Activated naive CD4-positive, alpha-beta T cell treated with anti-CD3 and anti-CD28 coated beads for 36 hours (primary cell): Measurements from ENCODE around the gene CD28. TPM values are rescaled to one million over a fixed set of nuclear protein-coding genes. Genes with fewer than 3 reads are reported as not detected.

Experiments
- CTCF ChIA-PET: fragments of 350-600 bp; sonication (Branson Sonifier 250); formaldehyde crosslinking; loops from one replicate; lab custom pipeline; 2021; ENCODE audit warnings: antibody characterized with exemption; lab: Charles Lee
- DNase-seq: peaks from one replicate; pipeline ENCODE4 v3.0.0-alpha.2; 2020
- H3K27ac Mint-ChIP-seq: one replicate; pipeline ENCODE4 v1.8.0; 2021; ENCODE audit warnings: mild to moderate bottlenecking, mixed read lengths
- H3K27me3 Mint-ChIP-seq: one replicate; pipeline ENCODE4 v1.8.0; 2021; ENCODE audit warnings: low read depth, mixed read lengths
- H3K36me3 Mint-ChIP-seq: one replicate; pipeline ENCODE4 v1.8.0; 2021; ENCODE audit warnings: low read depth, mixed read lengths
- H3K4me1 Mint-ChIP-seq: one replicate; pipeline ENCODE4 v1.8.0; 2021; ENCODE audit warnings: low read depth, mixed read lengths
- H3K4me3 Mint-ChIP-seq: one replicate; pipeline ENCODE4 v1.8.0; 2021; ENCODE audit warnings: mild to moderate bottlenecking, moderate library complexity, mixed read lengths
- H3K9me3 Mint-ChIP-seq: one replicate; pipeline ENCODE4 v1.8.0; 2021; ENCODE audit warnings: mixed read lengths
- intact Hi-C: fragments of 100-400 bp; cut with micrococcal nuclease; formaldehyde crosslinking; loops from one replicate; pipeline ENCODE4 v1.15.1; 2023
- total RNA-seq, 2 experiments: library from RNA; stranded (reverse); gene quantifications; one replicate each; pipeline ENCODE4 v1.2.3, GENCODE V29; 2021

The CD28 gene
- total RNA-seq, 2 experiments from 2014 or later = 165 to 167 TPM

GRCh38 chr2:203737360-203737759 is 30.9 kb downstream of the CD28 start:
- no peak overlapping the region for H3K4me3 Mint-ChIP-seq
- intact Hi-C loops = loop anchor here (1.0 kb wide), 3 partner anchors 32 to 149 kb away; no protein-coding TSS in a partner anchor
- no peak for DNase-seq
- CTCF ChIA-PET = interaction anchor here (0.8 to 1.7 kb wide), 5 partner anchors 11 to 172 kb away, joined by 3 to 7 read pairs (median 3); no protein-coding TSS in a partner anchor
- H3K9me3 Mint-ChIP-seq = no peaks in the 10 kb centered on the region
- peak overlapping the region; percentile 97 for H3K27ac Mint-ChIP-seq
- H3K4me1 Mint-ChIP-seq = peaks cover 98% of the 10 kb centered on the region
- no peaks in the 10 kb centered on the region for H3K27me3 Mint-ChIP-seq
- peaks cover 62% of the 10 kb centered on the region for H3K36me3 Mint-ChIP-seq

GRCh38 chr2:203739351-203739750 is 32.9 kb downstream of the CD28 start:
- H3K27me3 Mint-ChIP-seq = no peaks in the 10 kb centered on the region
- peak overlapping the region; percentile 97 for H3K27ac Mint-ChIP-seq
- intact Hi-C loops = loop anchor here (2.0 kb wide), 1 partner anchor 131 kb away; no protein-coding TSS in a partner anchor
- DNase-seq = peak; percentile 58
- peak overlapping the region; percentile 49 for H3K4me3 Mint-ChIP-seq
- H3K9me3 Mint-ChIP-seq = peaks cover 1% of the 10 kb centered on the region
- H3K4me1 Mint-ChIP-seq = peaks cover 96% of the 10 kb centered on the region
- peaks cover 51% of the 10 kb centered on the region for H3K36me3 Mint-ChIP-seq
- CTCF ChIA-PET = interaction anchor here (0.6 to 3.2 kb wide), 11 partner anchors 9 to 218 kb away, joined by 3 to 27 read pairs (median 8); no protein-coding TSS in a partner anchor

- CTCF ChIA-PET = interaction anchor here (0.8 to 3.2 kb wide), 15 partner anchors 8 to 256 kb away, joined by 3 to 27 read pairs (median 7); partner anchors contain the start of gene CD28
- Mint-ChIP-seq H3K36me3 (peaks cover 44% of the 10 kb centered on the region), H3K9me3 (peaks cover 8% of the 10 kb centered on the region), H3K27ac (peak overlapping the region; percentile 97), H3K27me3 (no peaks in the 10 kb centered on the region), H3K4me3 (peak overlapping the region; percentile 54), H3K4me1 (peaks cover 88% of the 10 kb centered on the region)
- intact Hi-C loops = loop anchor here (1.0 to 2.0 kb wide), 7 partner anchors 8 to 150 kb away; no protein-coding TSS in a partner anchor
- DNase-seq = peak; percentile 69
These were observed 34.4 kb downstream of the CD28 start for GRCh38 chr2:203740871-203741281.

DNA sequence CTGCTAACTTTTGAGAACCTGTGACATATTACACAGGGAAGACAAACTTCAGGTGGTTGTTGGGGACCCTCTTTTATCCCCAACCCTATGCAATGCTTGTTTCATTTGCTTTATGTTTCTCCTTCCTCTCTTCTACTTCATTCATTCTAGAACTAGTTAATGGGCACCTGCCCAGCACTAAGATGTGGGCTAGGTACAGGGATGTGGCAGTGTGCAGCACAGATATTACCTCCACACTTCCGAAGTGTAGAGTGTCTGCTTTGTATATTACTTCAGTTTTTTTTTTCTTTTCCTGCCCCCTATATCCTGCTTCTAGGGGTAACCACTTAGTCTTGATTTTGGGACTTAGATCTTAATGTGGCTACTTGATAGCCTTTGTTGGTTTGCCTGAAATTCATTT is 35.1 kb downstream of the CD28 start:
- peaks cover 8% of the 10 kb centered on the region for H3K9me3 Mint-ChIP-seq
- peak overlapping the region; percentile 97 for H3K27ac Mint-ChIP-seq
- no peak for DNase-seq
- peaks cover 42% of the 10 kb centered on the region for H3K36me3 Mint-ChIP-seq
- peak overlapping the region; percentile 54 for H3K4me3 Mint-ChIP-seq
- CTCF ChIA-PET = interaction anchor here (1.2 to 2.8 kb wide), 8 partner anchors 10 to 207 kb away, joined by 3 to 27 read pairs (median 8); no protein-coding TSS in a partner anchor
- no peaks in the 10 kb centered on the region for H3K27me3 Mint-ChIP-seq
- peaks cover 88% of the 10 kb centered on the region for H3K4me1 Mint-ChIP-seq
- intact Hi-C loops = loop anchor here (1.0 to 2.0 kb wide), 7 partner anchors 8 to 149 kb away; no protein-coding TSS in a partner anchor

DNA sequence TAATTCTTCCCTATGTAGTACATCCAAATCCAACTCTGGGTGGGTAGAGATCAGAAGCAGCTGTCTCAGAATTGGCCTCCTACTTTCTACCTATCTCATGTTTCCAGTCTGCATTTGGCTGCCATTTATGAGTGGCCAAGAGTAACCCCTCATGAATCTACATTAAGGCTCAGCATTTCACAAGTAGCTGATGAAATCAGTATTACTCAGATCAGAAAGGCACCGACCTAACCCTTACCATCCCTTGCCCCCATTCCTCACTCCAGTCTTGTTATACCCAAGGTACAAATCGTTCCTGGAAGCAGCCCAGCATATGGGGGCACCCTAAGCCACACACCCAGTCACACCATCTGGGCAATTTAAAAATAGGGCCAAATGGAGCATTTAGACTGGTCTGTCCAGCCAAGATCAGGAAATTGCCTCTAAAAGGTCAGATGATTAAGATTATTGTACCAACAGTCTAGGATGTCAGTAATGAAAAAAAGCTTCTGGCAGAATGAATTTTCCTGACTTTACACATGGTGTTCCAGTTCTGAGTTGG is 37.1 kb downstream of the CD28 start:
- no peak for DNase-seq
- intact Hi-C loops = no loop called here
- Mint-ChIP-seq H3K27ac (peak overlapping the region; percentile 80), H3K27me3 (no peaks in the 10 kb centered on the region), H3K4me1 (peaks cover 88% of the 10 kb centered on the region), H3K36me3 (peaks cover 34% of the 10 kb centered on the region), H3K9me3 (peaks cover 8% of the 10 kb centered on the region), H3K4me3 (no peak overlapping the region)
- CTCF ChIA-PET = interaction anchor here (0.9 to 1.5 kb wide), 3 partner anchors 22 to 72 kb away, joined by 3 to 5 read pairs (median 3); no protein-coding TSS in a partner anchor

GRCh38 chr2:203744091-203744490 is 37.7 kb downstream of the CD28 start:
- intact Hi-C loops = no loop called here
- no peak overlapping the region for H3K4me3 Mint-ChIP-seq
- peaks cover 32% of the 10 kb centered on the region for H3K36me3 Mint-ChIP-seq
- peaks cover 8% of the 10 kb centered on the region for H3K9me3 Mint-ChIP-seq
- peak overlapping the region; percentile 80 for H3K27ac Mint-ChIP-seq
- no peaks in the 10 kb centered on the region for H3K27me3 Mint-ChIP-seq
- CTCF ChIA-PET = interaction anchor here (0.9 kb wide), 3 partner anchors 21 to 36 kb away, joined by 3 read pairs; no protein-coding TSS in a partner anchor
- H3K4me1 Mint-ChIP-seq = peaks cover 88% of the 10 kb centered on the region
- DNase-seq = no peak

- Mint-ChIP-seq H3K4me1 (peaks cover 88% of the 10 kb centered on the region), H3K27me3 (no peaks in the 10 kb centered on the region), H3K27ac (peak overlapping the region; percentile 80), H3K36me3 (peaks cover 22% of the 10 kb centered on the region), H3K4me3 (no peak overlapping the region), H3K9me3 (peaks cover 8% of the 10 kb centered on the region)
- DNase-seq = no peak
- intact Hi-C loops = no loop called here
- CTCF ChIA-PET = no interaction called here
These were observed 38.8 kb downstream of the CD28 start for GRCh38 chr2:203745267-203745666.

DNA sequence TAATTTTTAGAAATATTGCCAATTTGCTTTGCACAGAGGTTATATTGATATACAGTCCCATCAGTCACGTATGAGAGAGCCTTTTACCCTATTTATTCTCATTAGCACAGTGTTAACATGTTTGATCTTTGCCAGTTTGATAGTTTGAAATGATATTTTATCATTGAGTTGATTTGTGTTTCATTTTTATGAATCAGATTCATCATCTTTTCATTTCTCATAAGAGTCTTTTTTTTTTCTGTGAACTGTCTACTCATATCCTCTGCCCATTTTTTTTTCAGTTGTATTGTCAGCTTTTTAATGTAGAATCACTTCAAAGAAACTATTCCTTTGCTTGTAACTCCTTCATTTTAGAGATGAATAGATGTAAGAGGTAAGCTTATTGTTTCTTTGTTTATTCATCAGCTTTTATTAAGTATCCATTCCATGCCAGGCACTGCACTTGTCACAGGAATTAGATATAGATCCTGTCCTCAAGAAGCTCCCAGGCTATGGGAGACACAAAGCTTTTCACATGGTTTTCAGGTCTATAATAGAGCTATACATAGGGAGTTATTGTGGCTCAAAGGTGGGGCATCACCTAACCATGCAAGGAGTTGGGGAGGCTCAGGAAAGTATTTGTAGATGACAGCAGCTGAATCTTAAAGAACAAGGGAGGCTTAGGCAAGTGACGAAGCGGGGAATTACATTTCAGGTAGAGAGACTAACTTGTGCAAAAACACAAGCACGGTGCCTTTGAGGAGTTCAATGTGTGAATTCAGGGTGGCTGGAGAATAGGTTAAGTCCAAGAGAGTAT is 42.1 kb downstream of the CD28 start:
- peak; percentile 67 for DNase-seq
- intact Hi-C loops = loop anchor here (1.0 kb wide), 4 partner anchors 14 to 43 kb away; no protein-coding TSS in a partner anchor
- H3K27me3 Mint-ChIP-seq = no peaks in the 10 kb centered on the region
- H3K4me3 Mint-ChIP-seq = peak overlapping the region; percentile 32
- H3K9me3 Mint-ChIP-seq = peaks cover 8% of the 10 kb centered on the region
- peak overlapping the region; percentile 89 for H3K27ac Mint-ChIP-seq
- peaks cover 79% of the 10 kb centered on the region for H3K4me1 Mint-ChIP-seq
- CTCF ChIA-PET = interaction anchor here (0.7 to 3.6 kb wide), 15 partner anchors 9 to 170 kb away, joined by 3 to 27 read pairs (median 8); partner anchors contain the start of gene CTLA4
- H3K36me3 Mint-ChIP-seq = peaks cover 21% of the 10 kb centered on the region

- Mint-ChIP-seq H3K4me3 (no peak overlapping the region), H3K27ac (peak overlapping the region; percentile 10), H3K27me3 (no peaks in the 10 kb centered on the region), H3K9me3 (peaks cover 6% of the 10 kb centered on the region), H3K4me1 (peaks cover 70% of the 10 kb centered on the region), H3K36me3 (peaks cover 21% of the 10 kb centered on the region)
- intact Hi-C loops = no loop called here
- no peak for DNase-seq
- CTCF ChIA-PET = interaction anchor here (0.6 to 3.6 kb wide), 8 partner anchors 11 to 155 kb away, joined by 3 to 27 read pairs (median 3); no protein-coding TSS in a partner anchor
These were observed 44.1 kb downstream of the CD28 start for GRCh38 chr2:203750346-203751068.

DNA sequence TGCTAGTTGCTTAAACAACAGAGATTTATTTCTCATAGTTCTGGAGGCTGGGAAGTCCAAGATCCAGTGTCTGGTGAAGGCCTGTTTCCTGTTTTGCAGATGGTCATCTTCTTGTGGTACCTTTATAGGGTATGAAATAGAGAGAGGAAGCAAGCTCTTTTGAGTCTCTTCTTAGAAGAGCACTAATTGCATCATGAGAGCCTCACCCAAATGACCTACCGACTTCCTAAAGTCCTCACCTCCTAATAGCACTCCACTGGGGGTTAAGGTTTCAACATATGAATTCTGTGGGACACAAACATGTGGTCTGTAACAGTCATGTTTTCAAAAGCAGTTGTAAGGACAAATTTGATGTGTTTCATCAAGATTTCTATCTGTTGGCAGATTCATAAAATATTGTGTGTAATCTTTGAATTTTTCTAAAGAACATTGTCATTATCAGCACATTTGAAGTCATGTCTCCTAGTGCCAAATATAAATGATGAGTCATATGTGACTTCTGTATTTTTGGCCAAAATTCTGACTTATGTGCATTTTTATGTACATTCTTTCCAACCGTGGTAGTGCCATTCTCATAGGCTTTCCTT is 45.3 kb downstream of the CD28 start:
- peaks cover 61% of the 10 kb centered on the region for H3K4me1 Mint-ChIP-seq
- no peak overlapping the region for H3K4me3 Mint-ChIP-seq
- peaks cover 23% of the 10 kb centered on the region for H3K36me3 Mint-ChIP-seq
- no peak for DNase-seq
- CTCF ChIA-PET = interaction anchor here (0.7 to 0.8 kb wide), 2 partner anchors 21 to 55 kb away, joined by 3 to 4 read pairs; no protein-coding TSS in a partner anchor
- no peaks in the 10 kb centered on the region for H3K27me3 Mint-ChIP-seq
- peaks cover 16% of the 10 kb centered on the region for H3K9me3 Mint-ChIP-seq
- intact Hi-C loops = no loop called here
- H3K27ac Mint-ChIP-seq = peak overlapping the region; percentile 25

DNA sequence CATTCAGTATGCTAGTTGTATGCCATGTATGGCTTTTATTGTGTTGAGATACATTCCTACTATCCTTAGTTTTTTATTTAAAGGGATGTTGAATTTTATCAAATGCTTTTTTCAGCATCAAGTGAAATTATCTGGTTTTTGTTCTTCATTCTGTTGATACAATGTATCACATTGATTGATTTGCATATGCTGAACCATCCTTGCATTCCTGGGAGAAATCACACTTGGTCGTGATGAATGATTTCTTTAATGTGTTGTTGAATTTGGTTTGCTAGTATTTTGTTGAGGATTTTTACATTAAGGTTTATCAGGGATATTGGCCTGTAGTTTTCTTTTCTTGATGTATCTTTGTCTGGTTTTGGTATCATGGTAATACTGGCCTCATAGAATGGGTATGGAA is 49.7 kb downstream of the CD28 start:
- no peak overlapping the region for H3K27ac Mint-ChIP-seq
- peaks cover 43% of the 10 kb centered on the region for H3K4me1 Mint-ChIP-seq
- intact Hi-C loops = no loop called here
- DNase-seq = no peak
- peaks cover 23% of the 10 kb centered on the region for H3K9me3 Mint-ChIP-seq
- CTCF ChIA-PET = no interaction called here
- peaks cover 45% of the 10 kb centered on the region for H3K36me3 Mint-ChIP-seq
- no peak overlapping the region for H3K4me3 Mint-ChIP-seq
- no peaks in the 10 kb centered on the region for H3K27me3 Mint-ChIP-seq
